PC-9 (cell line): ENCODE data around the gene HMGB3. TPM values are rescaled to one million over a fixed set of nuclear protein-coding genes. Genes with fewer than 3 reads are reported as not detected.
A peak's percentile ranks its signal among the peaks of the same experiment; 100 is the strongest.
"Not testable (repeated sequence)": the region's sequence is repeated elsewhere in the genome, so short reads cannot be mapped to it uniquely, and the experiment has no call there.

Experiments
- BruUV-seq: library from RNA; stranded (reverse); fragments of 400-500 nt; replicated peaks from 2 replicates; lab custom pipeline; 2021; lab: Mats Ljungman, UMichigan
- CTCF ChIA-PET: fragments of 300-600 bp; sonication (Branson Sonifier 250); formaldehyde crosslinking; loops from one replicate; lab custom pipeline; 2022; ENCODE audit warnings: antibody characterized with exemption; lab: Charles Lee
- POLR2A ChIA-PET: fragments of 300-600 bp; sonication (Branson Sonifier 250); formaldehyde crosslinking; loops from one replicate; lab custom pipeline; 2022; ENCODE audit warnings: antibody characterized with exemption; ENCODE audit not compliant: unreplicated experiment; lab: Charles Lee
- DNase-seq, 2 experiments: peaks; one replicate each; pipeline versions ENCODE4 v3.0.0 to v3.0.0-alpha.2; 2015 to 2022; ENCODE audit warnings: mixed read lengths in 1 of 2
- H2AFZ ChIP-seq: fragments of 200-600 bp; sonication (generic); 2 replicates; pipeline ENCODE4 v1.8.1; 2017; ENCODE audit warnings: antibody characterized with exemption
- H3F3A ChIP-seq: fragments of 200-600 bp; sonication (generic); 2 replicates; pipeline ENCODE4 v1.8.1; 2017; ENCODE audit warnings: antibody characterized with exemption, mild to moderate bottlenecking, low read depth; ENCODE audit not compliant: insufficient read depth
- H3K27ac ChIP-seq: fragments of 200-600 bp; sonication (generic); 2 replicates; pipeline ENCODE4 v1.6.1; 2016; ENCODE audit warnings: mixed run types
- H3K27me3 ChIP-seq: fragments of 200-600 bp; sonication (generic); 2 replicates; pipeline ENCODE4 v1.6.1; 2016; ENCODE audit warnings: low read depth, mixed run types; ENCODE audit not compliant: insufficient read depth
- H3K36me3 ChIP-seq: fragments of 200-600 bp; sonication (generic); 2 replicates; pipeline ENCODE4 v1.6.1; 2016; ENCODE audit warnings: low read depth, mixed run types
- H3K4me1 ChIP-seq: fragments of 200-600 bp; sonication (generic); replicated peaks from 2 replicates; pipeline ENCODE4 v1.6.1; 2016; ENCODE audit warnings: mixed run types; ENCODE audit not compliant: insufficient read depth
- H3K4me2 ChIP-seq: fragments of 200-600 bp; sonication (generic); 2 replicates; pipeline ENCODE4 v1.6.1; 2017; ENCODE audit warnings: mixed run types
- H3K4me3 ChIP-seq: fragments of 200-600 bp; sonication (generic); 2 replicates; pipeline ENCODE4 v1.6.1; 2016; ENCODE audit warnings: mixed run types
- H3K79me2 ChIP-seq: fragments of 200-600 bp; sonication (generic); 2 replicates; pipeline ENCODE4 v1.6.1; 2017; ENCODE audit warnings: low read depth, mixed run types
- H3K9me2 ChIP-seq: fragments of 200-600 bp; sonication (generic); 2 replicates; pipeline ENCODE4 v1.8.1; 2017; ENCODE audit warnings: mild to moderate bottlenecking; ENCODE audit not compliant: insufficient read depth
- H3K9me3 ChIP-seq: fragments of 200-600 bp; sonication (generic); 2 replicates; pipeline ENCODE4 v1.8.1; 2016; ENCODE audit warnings: low read depth; ENCODE audit not compliant: insufficient read depth
- H4K20me1 ChIP-seq: fragments of 200-600 bp; sonication (generic); 2 replicates; pipeline ENCODE4 v1.8.1; 2017; ENCODE audit not compliant: insufficient read depth
- CTCF ChIP-seq: fragments of 200-600 bp; sonication (generic); conservative IDR thresholded peaks from 2 replicates; pipeline ENCODE4 v1.6.1; 2017; ENCODE audit warnings: mixed run types, antibody characterized with exemption, mild to moderate bottlenecking, moderate library complexity
- EZH2 ChIP-seq: fragments of 200-600 bp; sonication (generic); IDR thresholded peaks from 2 replicates; pipeline ENCODE4 v1.8.0; 2017; ENCODE audit warnings: antibody characterized with exemption, low read depth
- intact Hi-C: fragments of 100-400 bp; cut with micrococcal nuclease; formaldehyde crosslinking; loops from one replicate; pipeline ENCODE4 v1.10.0; 2022; ENCODE audit not compliant: unreplicated experiment
- total RNA-seq: library from RNA; stranded (reverse); gene quantifications from 2 replicates; pipeline ENCODE4 v1.2.3, GENCODE V29; 2021

The HMGB3 gene
- total RNA-seq, 1 experiment from 2014 or later: 149 TPM

GRCh38 chrX:150984169-150984824 lies 1.2 kb downstream of the HMGB3 start:
- Histone ChIP-seq H3F3A (peaks cover 4% of the 10 kb centered on the region; the same call in 1 of the 2 replicates), H3K4me3 (peak overlapping the region; percentile 76), H3K9me3 (no peaks in the 10 kb centered on the region), H3K79me2 (0 out of 2 replicates have a peak, but pooled peaks cover 11% of the 10 kb centered on the region), H3K27me3 (no peaks in the 10 kb centered on the region), H3K36me3 (0 out of 2 replicates have a peak, but pooled peaks cover 13% of the 10 kb centered on the region), H3K4me1 (peaks cover 6% of the 10 kb centered on the region), H2AFZ (peak overlapping the region; percentile 72), H3K4me2 (peak overlapping the region; percentile 92), H3K27ac (no peak overlapping the region), H3K9me2 (no peaks in the 10 kb centered on the region), H4K20me1 (peaks cover 3% of the 10 kb centered on the region; the same call in 1 of the 2 replicates)
- CTCF ChIA-PET: no interaction called here
- peak in 1 of 2 experiments; percentile 14 for DNase-seq
- no TSS peak for BruUV-seq
- TF ChIP-seq EZH2: no peak
- no peak for TF ChIP-seq CTCF
- POLR2A ChIA-PET: no interaction called here
- intact Hi-C loops: loop anchor here (5.0 kb wide), 1 partner anchor 417 kb away; the partner anchor contains the start of gene MTM1

- H2AFZ ChIP-seq, POLR2A ChIA-PET, H3K9me2 ChIP-seq, H3K9me3 ChIP-seq, H3K4me2 ChIP-seq, H3F3A ChIP-seq, CTCF ChIA-PET, H3K4me3 ChIP-seq, BruUV-seq, H3K27ac ChIP-seq, H3K4me1 ChIP-seq, DNase-seq, H3K27me3 ChIP-seq, H4K20me1 ChIP-seq, intact Hi-C loops: not testable (repeated sequence)
- Histone ChIP-seq H3K36me3 (0 out of 2 replicates have a peak, but pooled peaks cover 13% of the 10 kb centered on the region), H3K79me2 (0 out of 2 replicates have a peak, but pooled peaks cover 11% of the 10 kb centered on the region)
Observed at GRCh38 chrX:150987687-150988086, 4.6 kb downstream of the HMGB3 start.

- ChIA-PET POLR2A (no interaction called here), CTCF (interaction anchor here (0.6 kb wide), 1 partner anchor 296 kb away, joined by 8 read pairs; no protein-coding TSS in a partner anchor)
- Histone ChIP-seq H3K79me2 (0 out of 2 replicates have a peak, but pooled peaks cover 11% of the 10 kb centered on the region), H3K4me3 (no peak overlapping the region), H3K9me3 (no peaks in the 10 kb centered on the region), H3K27me3 (no peaks in the 10 kb centered on the region), H3K4me2 (no peak overlapping the region), H3K9me2 (no peaks in the 10 kb centered on the region), H3F3A (no peaks in the 10 kb centered on the region), H2AFZ (no peak overlapping the region), H3K36me3 (0 out of 2 replicates have a peak, but pooled peaks cover 13% of the 10 kb centered on the region), H3K27ac (no peak overlapping the region), H3K4me1 (peaks cover 6% of the 10 kb centered on the region), H4K20me1 (peaks cover 3% of the 10 kb centered on the region; the same call in 1 of the 2 replicates)
- TF ChIP-seq CTCF: no peak
- intact Hi-C loops: no loop called here
- no peak for DNase-seq
- BruUV-seq: no TSS peak
Observed at GRCh38 chrX:150989420-150989819, 6.3 kb downstream of the HMGB3 start.
